HCT116 (cell line): ENCODE measurements around the gene ALDH4A1. TPM values are rescaled to one million over a fixed set of nuclear protein-coding genes. Genes with fewer than 3 reads are reported as not detected.

Experiments
- ATAC-seq: fragments of 200-7000 bp; cut with Tn5 transposase; 2 replicates; pipeline ENCODE4 v1.9.1; 2020; ENCODE audit warnings: mild to moderate bottlenecking, moderate library complexity
- BruUV-seq: library from RNA; stranded (reverse); fragments of 400-500 nt; replicated peaks from 2 replicates; lab custom pipeline; 2021; lab: Mats Ljungman, UMichigan
- CTCF ChIA-PET: fragments of 300-600 bp; sonication (Branson Sonifier 250); formaldehyde crosslinking; loops from one replicate; lab custom pipeline; 2021; ENCODE audit warnings: antibody characterized with exemption; lab: Charles Lee
- POLR2A ChIA-PET: fragments of 300-600, 350-600 bp; sonication (Branson Sonifier 250); formaldehyde crosslinking; loops from one replicate; lab custom pipeline; 2021; ENCODE audit warnings: antibody characterized with exemption; lab: Charles Lee
- RAD21 ChIA-PET, 2 experiments: fragments of 300-600 bp; sonication (Branson Sonifier 250); formaldehyde crosslinking; loops; one replicate each; lab custom pipeline; 2023; ENCODE audit warnings: low total read pairs in 2 of 2; ENCODE audit not compliant: uncharacterized antibody in 2 of 2, unreplicated experiment in 2 of 2, low non-redundant PET in 1 of 2; lab: Charles Lee
- DNase-seq: peaks from one replicate; pipeline ENCODE4 v3.0.0-alpha.2; 2010; ENCODE audit warnings: low read depth, low spot score
- H2AFZ ChIP-seq: fragments of 200-600 bp; shearing (Covaris generic), sonication (generic); 2 replicates; pipeline ENCODE4 v1.6.1; 2017; ENCODE audit warnings: low read depth, mixed run types, mixed read lengths, antibody characterized with exemption, low read length; ENCODE audit not compliant: poor library complexity, severe bottlenecking
- H3K27ac ChIP-seq: 2 replicates; pipeline ENCODE4 v1.5.1; 2012; ENCODE audit warnings: low read depth, low read length
- H3K27me3 ChIP-seq: fragments of 200-600 bp; sonication (generic); 2 replicates; pipeline ENCODE4 v1.6.1; 2016; ENCODE audit warnings: mixed run types, low read length, mixed read lengths; ENCODE audit not compliant: insufficient read depth
- H3K36me3 ChIP-seq, 2 experiments: fragments of 200-500 bp in 1 of 2; fragments of 200-600 bp in 1 of 2; sonication (Bioruptor generic) in 1 of 2; sonication (generic) in 1 of 2; 2 replicates each; pipeline versions ENCODE4 v1.5.1 to v1.6.1; 2014 to 2016; ENCODE audit warnings: low read length in 2 of 2, inconsistent platforms in 1 of 2, mixed read lengths in 1 of 2, mixed run types in 1 of 2; ENCODE audit not compliant: insufficient read depth in 2 of 2, control insufficient read depth in 1 of 2
- H3K4me1 ChIP-seq, 2 experiments: fragments of 200-600 bp in 1 of 2; sonication (generic) in 1 of 2; 2 replicates each; pipeline versions ENCODE4 v1.5.1 to v1.6.1; 2012 to 2017; ENCODE audit warnings: low read length in 2 of 2, inconsistent platforms in 1 of 2, mild to moderate bottlenecking in 1 of 2, mixed read lengths in 1 of 2, mixed run types in 1 of 2, moderate library complexity in 1 of 2; ENCODE audit not compliant: insufficient read depth in 2 of 2, control insufficient read depth in 1 of 2
- H3K4me2 ChIP-seq: fragments of 200-600 bp; sonication (generic); 2 replicates; pipeline ENCODE4 v1.6.1; 2017; ENCODE audit warnings: mixed run types, low read length, mixed read lengths
- H3K4me3 ChIP-seq, 2 experiments: fragments of 200-600 bp in 1 of 2; sonication (generic) in 1 of 2; replicated peaks in 1 of 2; 2 replicates each; pipeline ENCODE4 v1.5.1; 2011 to 2016; ENCODE audit warnings: low read length in 2 of 2, control low read depth in 1 of 2, low read depth in 1 of 2, mild to moderate bottlenecking in 1 of 2, mixed read lengths in 1 of 2, mixed run types in 1 of 2
- H3K79me2 ChIP-seq: fragments of 200-600 bp; sonication (generic); 2 replicates; pipeline ENCODE4 v1.6.1; 2017; ENCODE audit warnings: mild to moderate bottlenecking, mixed run types, low read length, moderate library complexity, mixed read lengths; ENCODE audit not compliant: insufficient read depth
- H3K9ac ChIP-seq: fragments of 200-600 bp; sonication (generic); 2 replicates; pipeline ENCODE4 v1.6.1; 2016; ENCODE audit warnings: low read length, mixed read lengths
- H3K9me2 ChIP-seq: fragments of 200-600 bp; sonication (generic), shearing (Covaris generic); 2 replicates; pipeline ENCODE4 v1.6.1; 2017; ENCODE audit warnings: mixed run types, mild to moderate bottlenecking, moderate library complexity; ENCODE audit not compliant: insufficient read depth
- H3K9me3 ChIP-seq, 2 experiments: fragments of 200-500 bp in 1 of 2; fragments of 200-600 bp in 1 of 2; sonication (Bioruptor generic) in 1 of 2; sonication (generic) in 1 of 2; 2 replicates each; pipeline ENCODE4 v1.6.1; 2014 to 2017; ENCODE audit warnings: low read length in 2 of 2, mixed read lengths in 2 of 2, inconsistent platforms in 1 of 2, low read depth in 1 of 2, mild to moderate bottlenecking in 1 of 2, mixed run types in 1 of 2, moderate library complexity in 1 of 2; ENCODE audit not compliant: control insufficient read depth in 1 of 2, insufficient read depth in 1 of 2
- H4K20me1 ChIP-seq: fragments of 200-600 bp; sonication (generic), shearing (Covaris generic); 2 replicates; pipeline ENCODE4 v1.6.1; 2017; ENCODE audit warnings: mixed run types, mild to moderate bottlenecking, moderate library complexity; ENCODE audit not compliant: insufficient read depth
- CEBPB ChIP-seq: IDR thresholded peaks from 2 replicates; pipeline ENCODE4 v1.6.1; 2012; ENCODE audit warnings: low read depth
- EZH2phosphoT487 ChIP-seq: fragments of 200-600 bp; IDR thresholded peaks from 2 replicates; pipeline ENCODE4 v1.6.1; 2018; ENCODE audit warnings: antibody characterized with exemption, borderline replicate concordance
- POLR2A ChIP-seq: IDR thresholded peaks from 2 replicates; pipeline ENCODE4 v1.7.0; 2011; ENCODE audit warnings: borderline replicate concordance; ENCODE audit not compliant: insufficient read depth, insufficient read length; ENCODE audit errors: extremely low read depth
- SP1 ChIP-seq: IDR thresholded peaks from 2 replicates; pipeline ENCODE4 v1.6.1; 2012; ENCODE audit warnings: low read depth
- SRF ChIP-seq: IDR thresholded peaks from 2 replicates; pipeline ENCODE4 v1.6.1; 2012; ENCODE audit warnings: low read depth
- TCF7L2 ChIP-seq: IDR thresholded peaks from 2 replicates; pipeline ENCODE4 v1.7.0; 2011; ENCODE audit warnings: borderline replicate concordance, inconsistent platforms; ENCODE audit not compliant: insufficient read depth, insufficient read length; ENCODE audit errors: extremely low read depth
- YY1 ChIP-seq: IDR thresholded peaks from 2 replicates; pipeline ENCODE4 v1.6.1; 2011; ENCODE audit warnings: low read length, low read depth, moderate library complexity, mild to moderate bottlenecking; ENCODE audit not compliant: insufficient replicate concordance; ENCODE audit errors: extremely low read depth
- intact Hi-C: fragments of 100-400 bp; cut with micrococcal nuclease; formaldehyde crosslinking; loops from 2 replicates; pipeline ENCODE4 v1.10.0; 2022
- total RNA-seq: library from RNA; stranded (reverse); gene quantifications from one replicate; pipeline ENCODE4 v1.2.1, GENCODE V29; 2021; ENCODE audit not compliant: unreplicated experiment
- TF ChIP-seq, protein P1 (sequence below): IDR thresholded peaks from 2 replicates; pipeline ENCODE4 v1.6.1; 2011; ENCODE audit warnings: mild to moderate bottlenecking, low read length, moderate library complexity; ENCODE audit not compliant: insufficient replicate concordance; ENCODE audit errors: extremely low read depth
- TF ChIP-seq, protein P2 (sequence below): IDR thresholded peaks from 2 replicates; pipeline ENCODE4 v1.6.1; 2012

Gene ALDH4A1
- total RNA-seq, 1 experiment from 2014 or later: 12.6 TPM

DNA sequence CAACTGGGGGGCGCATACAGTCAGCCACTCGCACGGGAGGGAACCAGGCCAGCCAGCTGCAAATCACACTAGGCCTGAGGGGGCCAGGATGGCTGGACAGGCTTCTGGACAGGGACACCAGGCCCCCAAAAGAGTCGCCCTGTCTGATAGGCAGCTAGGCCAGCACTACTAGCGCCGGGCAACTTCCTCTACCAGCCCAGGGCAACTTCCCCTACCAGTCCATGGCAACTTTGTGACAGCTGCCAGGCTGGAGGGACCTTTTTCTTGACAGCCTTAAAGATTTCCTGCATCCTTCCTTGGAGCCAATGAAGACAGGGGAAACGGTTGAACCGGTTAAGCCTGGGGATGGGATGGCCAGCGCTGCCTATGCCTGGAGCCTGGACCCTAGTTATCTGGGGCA is 49.1 kb upstream of the ALDH4A1 start:
- RAD21 ChIA-PET: no interaction called here
- Histone ChIP-seq H3K9ac (no peak overlapping the region), H3K27ac (no peak overlapping the region), H2AFZ (no peak overlapping the region), H3K4me1 (peaks cover 12 to 48% of the 10 kb centered on the region in 2 experiments), H3K36me3 (peaks cover 0 to 10% of the 10 kb centered on the region in 2 experiments; a peak in 1 of 4 replicates), H3K4me2 (no peak overlapping the region), H3K27me3 (no peaks in the 10 kb centered on the region), H3K79me2 (peaks cover 92% of the 10 kb centered on the region), H4K20me1 (no peaks in the 10 kb centered on the region; the same call in 1 of the 2 replicates), H3K9me3 (no peaks in the 10 kb centered on the region), H3K4me3 (no peak overlapping the region), H3K9me2 (no peaks in the 10 kb centered on the region)
- DNase-seq (no peak), ATAC-seq (no peak)
- CTCF ChIA-PET: interaction anchor here (1.3 to 1.6 kb wide), 2 partner anchors 21 to 38 kb away, joined by 4 to 8 read pairs; no protein-coding TSS in a partner anchor
- POLR2A ChIA-PET: no interaction called here
- intact Hi-C loops: no loop called here
- TF ChIP-seq POLR2A: no peak
- BruUV-seq: no TSS peak

DNA sequence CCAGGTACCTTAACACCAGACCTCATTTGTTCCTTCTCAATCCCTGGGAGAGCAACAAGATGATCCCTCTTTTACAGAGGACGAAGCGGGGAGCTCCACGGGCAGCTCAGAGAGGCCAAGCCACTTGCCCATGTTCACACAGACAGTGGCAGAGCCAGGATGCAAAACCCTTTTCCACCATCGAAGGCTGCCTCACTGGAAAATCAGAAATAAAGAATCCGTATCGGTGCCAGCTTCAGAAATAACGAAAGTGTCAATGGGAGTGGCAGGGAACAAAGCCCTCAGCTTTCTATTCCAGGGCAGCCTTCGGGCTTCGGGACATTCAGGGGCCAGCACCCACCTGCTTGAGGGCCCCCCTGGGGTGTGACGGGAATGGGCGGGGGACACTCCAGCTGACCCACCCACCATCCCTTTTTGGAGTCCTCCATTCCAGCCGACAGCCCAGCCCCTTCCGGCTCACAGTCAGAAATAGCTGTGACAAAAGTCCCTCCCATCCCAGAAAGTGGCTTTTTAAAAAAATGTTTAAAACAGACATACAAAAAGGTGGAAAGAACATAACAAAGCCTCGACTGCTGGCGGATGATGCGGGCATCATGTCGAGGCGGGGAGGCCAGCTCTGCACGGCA is 48.2 kb upstream of the ALDH4A1 start:
- intact Hi-C loops: no loop called here
- H4K20me1 ChIP-seq: no peaks in the 10 kb centered on the region; the same call in 1 of the 2 replicates
- H3K9me3 ChIP-seq: no peaks in the 10 kb centered on the region
- DNase-seq (no peak), ATAC-seq (no peak)
- H3K4me1 ChIP-seq: peaks cover 12 to 48% of the 10 kb centered on the region in 2 experiments
- no peak overlapping the region for H3K9ac ChIP-seq
- peaks cover 98% of the 10 kb centered on the region for H3K79me2 ChIP-seq
- RAD21 ChIA-PET: no interaction called here
- H3K9me2 ChIP-seq: no peaks in the 10 kb centered on the region
- CTCF ChIA-PET: interaction anchor here (1.3 to 1.6 kb wide), 2 partner anchors 22 to 37 kb away, joined by 4 to 8 read pairs; no protein-coding TSS in a partner anchor
- H3K27ac ChIP-seq: no peak overlapping the region
- H3K4me2 ChIP-seq: no peak overlapping the region
- POLR2A ChIA-PET: no interaction called here
- H2AFZ ChIP-seq: no peak overlapping the region
- TF ChIP-seq CEBPB (no peak), EZH2phosphoT487 (no peak), TCF7L2 (no peak), SP1 (no peak), YY1 (no peak), POLR2A (no peak), SRF (no peak)
- TF ChIP-seq, protein P1, sequence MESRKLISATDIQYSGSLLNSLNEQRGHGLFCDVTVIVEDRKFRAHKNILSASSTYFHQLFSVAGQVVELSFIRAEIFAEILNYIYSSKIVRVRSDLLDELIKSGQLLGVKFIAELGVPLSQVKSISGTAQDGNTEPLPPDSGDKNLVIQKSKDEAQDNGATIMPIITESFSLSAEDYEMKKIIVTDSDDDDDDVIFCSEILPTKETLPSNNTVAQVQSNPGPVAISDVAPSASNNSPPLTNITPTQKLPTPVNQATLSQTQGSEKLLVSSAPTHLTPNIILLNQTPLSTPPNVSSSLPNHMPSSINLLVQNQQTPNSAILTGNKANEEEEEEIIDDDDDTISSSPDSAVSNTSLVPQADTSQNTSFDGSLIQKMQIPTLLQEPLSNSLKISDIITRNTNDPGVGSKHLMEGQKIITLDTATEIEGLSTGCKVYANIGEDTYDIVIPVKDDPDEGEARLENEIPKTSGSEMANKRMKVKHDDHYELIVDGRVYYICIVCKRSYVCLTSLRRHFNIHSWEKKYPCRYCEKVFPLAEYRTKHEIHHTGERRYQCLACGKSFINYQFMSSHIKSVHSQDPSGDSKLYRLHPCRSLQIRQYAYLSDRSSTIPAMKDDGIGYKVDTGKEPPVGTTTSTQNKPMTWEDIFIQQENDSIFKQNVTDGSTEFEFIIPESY: no peak
- TF ChIP-seq, protein P2, sequence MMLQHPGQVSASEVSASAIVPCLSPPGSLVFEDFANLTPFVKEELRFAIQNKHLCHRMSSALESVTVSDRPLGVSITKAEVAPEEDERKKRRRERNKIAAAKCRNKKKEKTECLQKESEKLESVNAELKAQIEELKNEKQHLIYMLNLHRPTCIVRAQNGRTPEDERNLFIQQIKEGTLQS: no peak
- peaks cover 0 to 10% of the 10 kb centered on the region in 2 experiments; a peak in 1 of 4 replicates for H3K36me3 ChIP-seq
- H3K4me3 ChIP-seq: no peak overlapping the region
- no TSS peak for BruUV-seq
- no peaks in the 10 kb centered on the region for H3K27me3 ChIP-seq
